ENCODE measurements around the gene CC2D1B.

CC2D1B gene

GRCh38 chr1:52305417-52306226 is 60.4 kb downstream of the CC2D1B start:
- DNase-seq (ENCODE audit: low read depth), result no peak
